COLO668 (cell line): ENCODE data around the gene SALL4.
"Not testable (repeated sequence)": the region's sequence is repeated elsewhere in the genome, so short reads cannot be mapped to it uniquely, and the experiment has no call there.

Experiments
- DNase-seq: peaks from one replicate; lab custom pipeline; 2025; ENCODE audit not compliant: unreplicated experiment; lab: John Stamatoyannopoulos, UW

SALL4 gene

GRCh38 chr20:51739722-51740249 is 62.5 kb downstream of the SALL4 start:
- DNase-seq = no peak

GRCh38 chr20:51738877-51739447 is 63.4 kb downstream of the SALL4 start:
- no peak for DNase-seq

GRCh38 chr20:51738261-51738660 is 64.1 kb downstream of the SALL4 start:
- not testable (repeated sequence) for DNase-seq

- DNase-seq = no peak
Observed at GRCh38 chr20:51736947-51737346, 65.4 kb downstream of the SALL4 start.

- DNase-seq = no peak
Observed at GRCh38 chr20:51735728-51736600, 66.4 kb downstream of the SALL4 start.

GRCh38 chr20:51734876-51735720 is 67.2 kb downstream of the SALL4 start:
- DNase-seq = no peak

- no peak for DNase-seq
Observed at GRCh38 chr20:51733070-51733469, 69.3 kb downstream of the SALL4 start.
